T-helper 9 cell (primary cell): ENCODE results near the gene TMEM229B.
"Not testable (repeated sequence)": the region's sequence is repeated elsewhere in the genome, so short reads cannot be mapped to it uniquely, and the experiment has no call there.

ENCODE experiments used
- DNase-seq: peaks from one replicate; pipeline ENCODE4 v3.0.0-alpha.2; 2020

Gene TMEM229B

DNA sequence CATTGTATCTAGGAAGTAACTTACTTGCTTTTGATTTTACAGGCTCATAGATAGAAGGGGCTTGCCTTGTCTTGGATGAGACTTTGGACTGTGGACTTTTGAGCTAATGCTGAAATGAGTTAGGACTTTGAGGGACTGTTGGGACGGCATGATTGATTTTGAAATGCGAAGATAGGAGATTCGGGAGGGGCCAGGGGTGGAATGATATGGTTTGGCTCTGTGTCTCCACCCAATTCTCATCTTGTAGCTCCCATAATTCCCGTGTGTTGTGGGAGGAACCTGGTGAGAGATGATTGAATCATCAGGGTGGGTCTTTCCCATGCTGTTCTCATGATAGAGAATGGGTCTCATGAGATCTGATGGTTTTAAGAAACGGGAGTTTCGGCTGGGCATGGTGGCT lies 36.9 kb downstream of the TMEM229B start:
- not testable (repeated sequence) for DNase-seq

DNA sequence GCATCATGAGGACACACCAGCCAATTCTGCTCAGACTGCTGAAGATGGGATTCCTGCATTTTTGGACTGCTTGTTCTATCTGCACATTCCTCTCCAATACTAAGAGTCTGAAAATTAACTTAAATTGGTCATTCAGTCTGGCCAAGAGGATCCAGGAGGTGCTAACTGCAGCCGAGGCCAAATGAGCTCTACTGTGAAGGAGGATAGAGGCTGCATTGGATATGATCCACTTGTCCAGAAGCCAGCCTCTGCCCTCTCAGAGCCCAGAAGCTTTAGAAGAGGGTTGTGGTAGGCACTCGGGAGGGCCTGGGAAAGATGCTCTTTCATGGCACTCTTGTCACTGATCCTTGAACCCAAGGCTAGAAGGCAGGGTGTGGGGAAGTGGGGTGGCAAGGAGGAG lies 39.4 kb downstream of the TMEM229B start:
- no peak for DNase-seq

DNA sequence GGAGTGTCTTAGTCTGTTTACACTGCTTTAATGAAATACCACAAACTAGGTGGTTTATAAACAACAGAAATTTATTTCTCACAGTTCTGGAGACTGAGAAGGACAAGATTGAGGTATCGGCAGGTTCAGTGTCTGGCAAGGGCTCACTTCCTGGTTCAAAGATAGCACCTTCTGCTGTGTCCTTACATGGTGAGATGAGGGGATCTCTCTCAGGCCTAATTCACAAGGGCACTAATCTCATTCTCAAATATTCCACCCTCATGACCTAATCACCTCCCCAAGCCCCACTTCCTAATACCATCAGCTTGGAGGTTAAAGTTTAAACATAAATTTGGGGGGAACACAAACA lies 41.5 kb downstream of the TMEM229B start:
- no peak for DNase-seq

DNA sequence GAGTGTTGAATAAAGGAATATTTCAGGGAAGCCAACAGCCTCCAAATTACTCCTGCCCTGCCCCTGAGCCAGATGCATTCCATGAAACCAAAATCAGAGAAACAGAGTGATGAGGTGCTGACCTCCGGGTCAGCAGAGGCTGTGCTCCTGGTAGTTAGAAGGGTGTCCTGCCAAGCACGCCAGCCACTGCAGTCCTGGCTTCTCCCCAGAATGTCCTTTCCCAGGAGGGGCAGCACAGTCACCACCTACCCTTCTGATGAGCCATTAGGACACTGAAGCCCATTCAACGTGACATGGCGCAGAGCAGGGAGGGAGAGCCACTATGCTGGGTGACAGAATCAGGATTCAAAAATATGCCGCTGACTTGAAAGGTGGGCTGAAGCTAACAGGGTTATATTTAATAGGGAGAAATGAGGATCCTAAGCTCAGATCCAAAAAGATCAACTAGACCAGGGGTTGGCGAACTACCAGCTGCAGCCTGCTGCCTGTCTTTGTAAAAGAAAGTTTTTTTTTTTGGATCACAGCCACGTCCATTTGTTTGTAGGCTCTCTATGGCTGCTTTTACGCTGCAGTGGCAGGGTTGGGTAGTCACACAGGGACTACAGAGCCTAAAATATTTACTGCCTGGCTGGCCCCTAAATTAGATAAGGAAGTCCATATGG lies 42.0 kb downstream of the TMEM229B start:
- DNase-seq, result no peak

DNA sequence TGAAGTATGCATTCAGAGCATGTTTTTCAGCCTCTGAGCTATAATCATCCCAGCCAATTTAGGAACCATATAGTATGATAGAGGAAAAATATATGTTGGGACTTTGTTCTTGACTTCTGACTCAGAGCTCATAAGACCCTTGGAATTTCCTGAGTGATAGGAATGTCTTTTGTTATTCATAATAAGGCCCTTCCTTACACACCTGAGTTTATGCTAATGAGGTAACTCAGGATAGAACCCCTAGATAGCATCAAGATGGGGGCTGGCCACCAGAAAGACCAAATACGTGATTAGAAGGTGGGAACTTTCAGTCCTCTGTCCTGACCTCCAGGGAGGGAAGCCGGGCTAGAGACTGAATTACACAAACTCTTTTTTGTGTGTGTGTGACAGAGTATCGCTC lies 44.1 kb downstream of the TMEM229B start:
- DNase-seq, result no peak

DNA sequence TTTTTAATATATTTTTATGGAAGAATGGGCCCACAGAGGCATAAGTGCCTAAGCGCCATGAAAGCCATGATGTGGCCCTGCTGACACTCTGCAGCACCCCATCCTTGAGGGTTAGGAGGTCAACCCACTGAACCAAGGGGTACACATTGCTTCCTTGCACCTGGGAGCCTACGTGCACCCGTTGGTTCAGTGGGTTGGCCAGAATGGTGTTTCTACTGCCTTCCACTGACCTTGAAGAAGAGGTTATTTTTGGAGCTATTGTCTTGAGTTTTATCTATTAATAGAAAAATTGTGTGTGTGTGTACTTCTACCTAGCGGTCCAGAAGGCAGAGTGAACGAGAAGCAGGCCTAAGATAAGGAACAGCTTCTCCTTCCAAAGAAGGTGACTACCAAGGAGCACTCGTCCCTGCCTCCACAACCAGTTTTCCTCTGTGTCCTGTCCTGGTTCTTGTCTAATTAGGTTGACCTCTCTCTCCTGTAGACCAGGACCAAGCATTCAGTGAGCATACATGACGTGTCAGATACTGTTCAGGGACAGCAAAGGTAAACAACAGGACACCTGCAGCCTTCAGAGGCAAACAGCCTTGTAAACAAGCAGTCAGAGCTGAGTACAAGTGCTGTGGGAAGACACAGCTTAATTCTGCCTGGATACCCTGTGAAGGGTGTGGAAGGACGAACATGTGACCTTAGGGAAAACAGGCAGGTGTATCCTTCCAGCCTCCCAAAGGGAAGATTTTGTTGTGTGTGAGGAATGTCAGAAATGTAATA lies 46.2 kb downstream of the TMEM229B start:
- no peak for DNase-seq

DNA sequence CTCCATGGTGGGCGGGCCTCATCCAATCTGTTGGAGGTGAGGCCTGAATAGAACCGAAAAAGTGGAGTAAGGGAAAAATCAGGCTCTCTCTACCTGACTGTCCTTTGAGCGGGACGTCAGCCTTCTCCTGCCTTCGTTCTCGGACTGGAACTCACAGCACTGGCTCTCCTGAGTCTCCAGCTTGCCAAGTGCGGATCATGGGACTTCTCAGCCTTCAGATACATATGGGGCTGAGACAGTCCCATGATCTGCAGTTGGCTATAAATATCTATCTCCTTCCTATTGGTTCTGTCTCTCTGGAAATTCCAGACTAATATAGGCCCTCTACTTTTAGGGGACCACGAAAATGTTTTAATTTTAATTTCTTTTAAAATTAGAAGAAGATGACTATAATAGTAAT lies 46.8 kb downstream of the TMEM229B start:
- no peak for DNase-seq

DNA sequence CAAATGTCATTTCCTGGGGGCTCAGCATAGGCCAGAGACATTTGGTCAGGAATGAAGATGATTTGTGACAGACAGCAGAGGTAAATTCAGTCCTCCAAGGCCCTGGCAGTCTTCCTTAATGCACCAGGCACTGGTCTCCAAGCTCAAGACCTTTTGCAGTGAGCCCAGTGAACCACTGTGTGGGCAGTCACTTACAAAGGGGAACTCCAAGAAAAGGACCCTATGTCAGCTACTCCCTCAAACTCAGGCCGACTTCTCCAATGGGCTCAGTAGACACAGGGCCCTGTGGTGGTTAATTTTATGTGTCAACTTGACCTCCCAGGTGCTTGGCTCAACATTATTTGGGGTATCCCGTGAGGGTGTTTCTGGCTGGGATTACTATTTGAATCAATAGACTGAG lies 47.3 kb downstream of the TMEM229B start:
- no peak for DNase-seq

DNA sequence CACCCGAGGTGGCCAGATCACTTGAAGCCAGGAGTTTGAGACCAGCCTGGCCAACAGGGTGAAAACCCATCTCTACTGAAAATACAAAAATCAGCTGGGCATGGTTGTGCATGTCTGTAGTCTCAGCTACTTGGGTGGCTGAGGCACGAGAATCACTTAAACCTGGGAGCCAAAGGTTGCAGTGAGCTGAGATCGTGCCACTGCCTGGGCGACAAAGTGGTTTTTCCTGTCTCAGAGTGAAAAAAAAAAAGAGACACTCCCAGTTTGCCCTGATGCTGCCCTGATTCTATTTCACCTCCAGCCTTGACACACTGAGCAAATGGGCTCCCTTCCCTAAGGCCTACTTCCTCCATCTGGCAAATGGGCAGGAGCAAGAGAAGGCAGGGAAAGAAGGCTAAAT lies 48.0 kb downstream of the TMEM229B start:
- no peak for DNase-seq

DNA sequence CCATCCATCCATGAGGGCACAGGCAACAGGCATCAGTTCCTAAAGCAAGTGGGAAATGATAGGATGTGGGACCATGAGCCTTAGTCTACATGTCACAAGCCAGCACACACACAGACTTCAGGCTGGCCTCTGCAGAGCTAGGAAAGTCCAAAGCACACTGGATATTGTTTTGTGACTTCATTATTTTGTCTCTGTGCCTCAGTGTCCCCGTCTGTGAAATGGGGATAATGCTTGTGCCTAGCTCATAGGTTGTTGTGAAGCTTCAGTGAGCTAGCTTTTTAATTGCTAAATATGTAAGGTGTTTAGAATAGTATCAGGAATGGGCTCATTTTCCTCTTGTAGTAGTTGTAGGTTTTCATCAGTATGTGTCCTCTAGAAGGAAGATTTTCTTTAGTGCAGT lies 49.6 kb downstream of the TMEM229B start:
- DNase-seq, result no peak

DNA sequence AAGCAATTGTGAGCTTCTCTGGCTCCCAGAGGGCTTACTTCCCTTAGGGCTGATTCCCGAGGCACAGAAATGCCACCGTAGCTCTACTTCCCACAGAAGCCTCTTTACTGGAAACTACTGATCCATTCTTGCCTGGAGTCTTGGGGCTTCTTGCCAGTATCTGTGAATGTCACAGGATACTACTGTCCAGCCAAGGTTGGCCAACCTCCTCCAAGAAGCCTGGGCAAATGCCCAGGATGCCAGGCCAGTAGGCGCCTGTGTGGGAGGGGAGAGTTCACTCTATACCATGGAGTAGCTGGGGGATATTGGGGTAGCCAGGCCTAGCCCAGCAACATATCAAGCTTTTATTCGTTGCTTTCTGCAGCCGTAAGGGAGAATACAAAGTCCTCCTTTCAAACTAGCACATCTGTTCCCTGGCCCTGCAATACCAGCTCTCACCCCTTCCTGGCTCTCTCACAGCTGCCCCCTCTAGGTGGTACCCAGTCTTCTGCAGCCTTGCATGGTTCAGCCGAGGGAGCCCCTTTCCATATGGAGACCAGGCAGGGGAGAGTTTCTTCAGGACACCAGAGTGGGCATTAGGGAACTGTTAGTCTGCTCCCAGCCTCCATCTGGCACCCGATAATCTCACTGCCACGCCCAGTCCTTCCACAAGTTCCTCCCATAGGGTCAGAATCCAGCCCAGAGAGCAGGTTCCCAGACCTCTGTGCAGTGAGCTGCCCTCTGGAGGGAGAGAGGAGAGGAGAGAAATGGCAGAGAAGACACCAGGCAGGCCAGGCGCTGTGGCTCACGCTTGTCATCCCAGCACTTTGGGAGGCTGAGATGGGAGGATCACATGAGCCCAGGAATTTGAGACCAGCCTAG lies 52.3 kb downstream of the TMEM229B start:
- no peak for DNase-seq

DNA sequence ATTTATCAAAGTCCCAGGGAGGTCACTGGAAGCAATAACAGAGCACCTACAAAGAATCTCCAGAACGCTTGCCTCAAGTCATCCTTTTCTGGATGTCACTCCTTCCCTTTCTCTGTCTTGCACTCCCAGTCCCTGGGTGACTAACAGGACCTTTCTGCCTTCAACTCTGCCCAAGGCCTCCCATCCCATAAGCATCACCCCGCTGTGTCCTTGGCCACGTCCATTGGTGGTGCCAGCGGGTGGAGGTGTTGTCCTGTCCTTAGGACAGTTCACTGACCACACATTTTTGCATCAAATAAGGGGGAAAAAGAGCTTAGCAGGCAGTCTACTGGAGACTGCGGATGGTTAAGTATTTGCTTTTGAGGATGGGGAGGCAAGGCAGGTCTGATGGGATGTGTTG lies 52.9 kb downstream of the TMEM229B start:
- no peak for DNase-seq

DNA sequence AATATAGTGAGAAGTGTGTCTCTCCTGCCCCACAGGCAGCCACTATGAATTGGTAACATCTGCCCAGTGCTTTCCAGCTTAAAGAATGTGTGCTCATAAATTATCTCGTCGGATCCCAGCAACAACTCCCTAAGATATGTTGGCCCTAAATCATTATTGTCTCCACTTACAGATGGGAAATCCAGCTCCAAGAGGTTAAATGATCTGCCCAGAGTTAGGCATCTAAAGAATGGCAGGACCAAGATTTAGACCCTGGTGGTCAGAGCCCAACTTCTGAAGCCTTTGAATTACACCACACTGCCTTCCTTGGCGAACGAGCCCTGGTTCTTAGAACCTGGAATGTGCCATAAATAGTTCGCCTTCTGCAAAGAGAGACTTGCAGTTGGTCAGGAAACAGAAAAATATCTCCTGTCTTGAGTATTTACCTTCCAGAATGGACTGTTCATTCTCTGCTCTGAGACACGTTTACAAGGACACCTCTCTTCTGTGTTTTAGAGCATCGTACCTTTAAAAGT lies 56.4 kb downstream of the TMEM229B start:
- no peak for DNase-seq

DNA sequence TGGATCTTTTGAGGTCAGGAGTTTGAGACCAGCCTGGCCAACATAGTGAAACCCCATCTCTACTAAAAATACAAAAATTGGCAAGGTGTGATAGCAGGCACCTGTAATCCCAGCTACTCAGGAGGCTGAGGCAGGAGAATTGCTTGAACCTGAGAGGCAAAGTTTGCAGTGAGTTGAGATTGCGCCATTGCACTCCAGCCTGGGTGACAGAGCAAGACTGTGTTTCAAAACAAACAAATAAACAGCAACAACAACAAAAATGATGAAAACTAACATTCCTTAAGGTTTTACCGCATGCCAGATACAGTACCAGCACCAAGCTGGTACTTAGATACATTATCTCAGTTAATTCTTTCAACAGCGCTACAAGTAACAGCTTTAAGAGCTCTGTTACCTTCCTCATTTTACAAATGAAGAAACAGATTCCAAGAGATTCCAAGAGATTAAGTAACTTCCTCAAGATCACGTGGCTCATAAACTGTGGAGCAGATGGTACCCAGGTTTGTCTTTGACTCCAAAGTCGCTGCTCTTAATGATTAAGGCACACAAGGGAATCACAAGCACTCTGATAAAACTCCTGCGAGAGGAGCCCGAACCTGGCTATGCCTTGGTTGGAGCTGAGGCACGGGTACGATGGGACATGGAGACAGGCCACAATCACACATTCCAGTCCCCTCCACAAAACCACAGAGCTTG lies 58.9 kb downstream of the TMEM229B start:
- no peak for DNase-seq

DNA sequence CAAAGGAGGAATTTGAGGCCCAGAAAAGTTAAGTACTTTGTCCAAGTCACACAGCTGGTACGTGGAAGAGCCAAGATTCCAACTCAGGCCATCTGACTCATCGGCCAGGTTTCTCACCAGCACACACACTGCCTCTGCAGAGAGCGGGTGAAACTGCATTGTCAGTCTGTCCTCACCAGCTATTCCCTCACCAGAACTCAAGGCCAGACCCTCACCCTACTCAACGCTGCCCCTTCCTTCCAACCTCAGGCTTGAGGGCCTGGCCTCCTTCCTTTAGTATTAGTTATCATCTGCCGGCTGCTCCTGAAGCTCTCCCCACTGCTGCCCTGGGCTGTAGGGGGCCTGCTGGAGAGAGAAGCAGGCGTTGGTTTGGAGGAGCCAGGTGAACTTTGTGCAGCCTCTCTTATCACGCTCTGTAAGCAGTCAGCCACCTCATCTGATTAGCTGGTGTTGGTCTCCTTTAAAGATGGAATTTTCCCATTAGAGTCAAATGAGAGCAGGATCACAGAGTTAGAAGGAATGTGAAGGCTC lies 60.0 kb downstream of the TMEM229B start:
- no peak for DNase-seq

DNA sequence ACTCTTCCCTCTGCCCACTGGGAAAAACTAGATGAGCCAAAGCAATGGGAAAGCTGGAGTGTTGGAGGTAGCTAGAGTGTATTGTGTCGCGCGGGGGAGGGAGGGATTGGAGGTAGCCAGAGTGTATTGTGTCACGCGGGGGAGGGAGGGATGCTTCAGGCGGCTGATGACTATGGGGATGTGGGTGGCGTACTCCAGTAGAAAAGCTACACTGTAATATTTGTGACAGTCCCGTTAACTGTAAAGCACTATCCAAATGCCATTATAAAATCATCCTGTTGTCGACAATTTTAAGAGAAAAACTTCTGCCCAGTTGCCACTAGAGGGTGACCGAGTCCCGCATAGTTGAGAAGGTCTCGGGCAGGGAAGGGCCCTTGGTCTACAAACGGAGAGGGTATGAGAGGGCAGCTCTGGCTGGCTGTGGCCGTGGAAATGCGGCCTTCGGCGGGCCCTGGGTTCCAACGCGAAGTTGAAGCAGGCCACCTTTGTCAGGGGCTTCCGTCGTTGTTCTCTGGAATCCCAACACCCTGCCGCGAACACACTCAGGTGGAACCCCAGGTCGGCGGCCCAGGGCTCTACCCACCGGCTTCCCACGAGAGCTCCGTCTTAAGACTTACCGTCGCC lies 61.4 kb downstream of the TMEM229B start:
- DNase-seq, result peak; percentile 55

DNA sequence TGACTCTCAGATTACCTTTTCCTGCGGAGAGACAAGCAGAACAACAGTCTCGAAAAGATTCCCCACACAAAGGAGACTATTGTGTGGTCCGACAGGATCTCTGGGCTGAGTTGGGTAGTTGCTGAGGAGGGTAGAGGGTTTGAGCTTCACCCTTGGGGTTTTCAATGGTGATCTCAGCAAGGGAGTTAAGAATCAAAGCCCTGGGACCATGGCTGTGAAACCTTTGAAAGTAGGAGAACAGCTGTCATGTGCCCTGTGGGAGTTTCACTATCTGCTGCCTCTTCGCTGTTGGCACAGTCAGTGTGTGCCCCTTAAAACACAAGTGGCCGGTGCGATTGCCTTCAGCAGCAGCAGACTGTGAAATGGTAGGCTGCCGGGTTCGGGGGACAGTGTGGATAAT lies 62.4 kb downstream of the TMEM229B start:
- DNase-seq, result no peak

DNA sequence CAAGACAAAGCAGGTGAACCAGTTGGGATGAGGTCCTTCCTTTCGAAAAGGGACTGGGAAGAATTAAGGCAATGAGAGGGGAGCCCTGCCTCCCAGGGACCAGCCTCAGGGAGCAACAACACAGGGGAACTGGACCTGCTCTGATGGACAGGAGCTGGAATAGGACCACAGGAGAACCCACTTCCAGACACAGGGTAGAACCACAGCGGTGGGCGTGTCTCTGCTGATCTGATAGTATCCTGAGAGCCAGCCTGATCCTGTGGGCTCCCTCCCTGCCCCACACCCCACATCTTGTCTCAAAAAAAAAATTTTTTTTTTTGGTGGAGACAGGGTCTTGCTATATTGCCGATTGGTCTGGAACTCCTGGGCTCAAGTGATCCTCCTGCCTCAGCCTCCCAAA lies 62.9 kb downstream of the TMEM229B start:
- no peak for DNase-seq

DNA sequence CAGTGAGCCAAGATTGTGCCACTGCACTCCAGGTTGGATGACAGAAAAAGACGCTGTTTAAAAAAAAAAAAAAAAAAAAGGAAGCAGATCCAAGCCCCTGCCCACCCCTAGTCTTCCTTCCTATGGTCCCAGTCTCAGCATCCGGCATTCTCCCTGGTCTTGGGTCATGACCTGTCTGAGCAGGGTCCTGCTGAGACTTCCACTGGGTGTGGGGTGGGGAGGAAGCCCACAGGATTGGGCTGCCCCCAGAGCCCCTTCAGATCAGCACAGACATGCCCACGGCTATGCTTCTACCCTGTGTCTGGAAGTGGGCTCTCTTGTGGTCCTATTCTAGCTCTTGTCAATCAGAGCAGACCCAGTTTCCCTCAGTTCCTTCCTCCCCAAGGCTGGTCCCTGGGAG lies 64.0 kb downstream of the TMEM229B start:
- DNase-seq, result no peak

DNA sequence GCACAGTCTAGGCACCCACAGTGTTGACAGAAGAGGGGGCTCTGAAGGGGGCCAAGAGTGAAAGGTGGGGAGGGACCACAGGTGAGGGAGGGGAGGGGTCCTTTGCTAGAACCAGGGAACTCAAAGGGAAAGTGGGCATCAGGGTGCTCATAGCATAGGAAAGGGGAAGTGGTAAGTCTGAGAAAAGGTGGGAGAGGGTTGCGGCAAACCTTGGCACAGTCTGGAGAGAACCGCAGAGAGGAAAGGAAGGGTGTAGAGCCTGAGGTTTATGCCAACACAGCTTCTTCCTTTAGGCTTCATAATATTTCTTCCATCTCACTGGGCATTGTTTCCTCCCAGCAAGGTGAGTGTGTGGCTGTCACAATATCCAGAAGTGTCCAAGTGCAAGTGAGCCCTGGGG lies 65.1 kb downstream of the TMEM229B start:
- DNase-seq, result no peak

DNA sequence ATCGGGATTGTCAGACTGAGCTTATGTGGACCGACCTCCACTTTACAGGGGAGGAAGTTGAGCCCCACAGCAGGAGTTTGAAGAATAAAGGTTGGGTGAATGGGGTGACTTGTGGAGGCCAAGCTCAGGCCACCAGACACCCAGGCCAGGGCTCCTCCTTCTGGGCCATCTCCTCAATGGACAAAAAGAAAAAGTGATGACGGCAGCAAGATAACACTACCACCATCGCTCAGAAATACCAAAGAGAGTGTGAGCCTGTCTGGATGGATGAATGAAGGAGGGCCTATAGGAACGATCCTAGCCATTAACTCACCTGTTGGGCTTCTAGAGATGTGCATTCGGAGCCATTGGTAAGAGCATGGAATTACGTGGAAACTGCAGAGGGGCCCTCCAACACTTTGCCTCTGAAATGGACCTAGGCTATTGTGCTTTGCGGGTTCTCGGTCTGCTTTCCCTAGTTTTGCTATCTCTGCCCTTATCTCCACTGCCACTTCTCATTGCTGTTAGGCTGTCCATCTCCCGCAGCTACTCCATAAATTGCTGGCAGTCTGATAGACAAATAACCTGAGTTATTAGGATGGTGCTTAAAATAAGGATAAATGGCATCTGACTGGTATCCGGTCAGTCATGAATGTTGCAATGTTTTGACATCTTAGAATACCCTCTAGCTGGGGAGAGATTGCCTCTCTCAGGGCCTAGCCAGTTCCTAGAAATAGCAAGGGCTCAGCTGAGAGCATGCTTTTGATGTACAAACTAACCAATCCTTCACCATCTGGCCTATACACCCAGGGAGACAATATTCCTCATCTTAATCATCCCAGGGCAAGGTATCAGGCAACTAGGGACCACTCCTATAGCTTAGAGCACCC lies 66.9 kb downstream of the TMEM229B start:
- DNase-seq, result no peak
